Duodenal mucosa (tissue), 2 donors: ENCODE measurements around the gene CACNB4.

ENCODE experiments used
- H3K27ac ChIP-seq: one replicate; pipeline ENCODE4 v1.7.0; 2013; ENCODE audit warnings: low read depth, low read length
- H3K27me3 ChIP-seq, 2 donors: one replicate each; pipeline ENCODE4 v1.7.0; 2013; ENCODE audit warnings: low read length in 2 of 2, control low read depth in 1 of 2; ENCODE audit not compliant: insufficient read depth in 2 of 2, control insufficient read depth in 1 of 2
- H3K36me3 ChIP-seq, 2 donors: one replicate each; pipeline ENCODE4 v1.7.0; 2013; ENCODE audit warnings: low read length in 2 of 2, control low read depth in 1 of 2; ENCODE audit not compliant: insufficient read depth in 2 of 2, control insufficient read depth in 1 of 2
- H3K4me1 ChIP-seq, 2 donors: one replicate each; pipeline ENCODE4 v1.7.0; 2013; ENCODE audit warnings: low read length in 2 of 2, control low read depth in 1 of 2; ENCODE audit not compliant: insufficient read depth in 2 of 2, control insufficient read depth in 1 of 2
- H3K4me3 ChIP-seq, 2 donors: one replicate each; pipeline ENCODE4 v1.7.0; 2013; ENCODE audit warnings: low read length in 2 of 2, low read depth in 1 of 2
- H3K9ac ChIP-seq, 2 donors: one replicate each; pipeline ENCODE4 v1.7.0; 2013; ENCODE audit warnings: low read length in 2 of 2, low read depth in 1 of 2
- H3K9me3 ChIP-seq, 2 donors: one replicate each; pipeline ENCODE4 v1.7.0; 2013; ENCODE audit warnings: low read length in 2 of 2, control low read depth in 1 of 2; ENCODE audit not compliant: control insufficient read depth in 1 of 2

CACNB4 gene

DNA sequence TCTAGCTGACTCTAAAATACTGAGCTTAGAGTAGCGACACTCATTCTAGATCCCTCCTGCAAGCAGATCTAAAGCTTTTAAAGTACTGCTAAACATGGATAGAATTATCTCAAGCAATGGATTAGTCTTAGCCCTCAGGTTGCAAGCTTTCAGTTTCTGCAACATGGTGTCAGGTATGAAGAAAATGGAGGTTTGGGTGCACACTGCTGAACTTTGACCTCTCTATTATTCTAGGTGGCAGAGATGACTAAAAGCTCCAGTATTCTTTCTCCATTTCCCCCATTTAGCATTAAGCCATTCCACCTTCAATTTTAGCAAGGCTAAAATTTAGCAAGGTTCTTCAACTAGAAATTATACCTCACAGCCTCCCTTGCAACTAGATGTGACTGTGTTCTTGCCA lies 117.0 kb downstream of the CACNB4 start:
- no peaks in the 10 kb centered on the region for H3K4me1 ChIP-seq
- no peaks in the 10 kb centered on the region for H3K36me3 ChIP-seq
- H3K9ac ChIP-seq = no peak overlapping the region
- H3K27ac ChIP-seq = no peak overlapping the region
- no peak overlapping the region for H3K4me3 ChIP-seq
- H3K9me3 ChIP-seq = no peaks in the 10 kb centered on the region
- H3K27me3 ChIP-seq = no peaks in the 10 kb centered on the region

DNA sequence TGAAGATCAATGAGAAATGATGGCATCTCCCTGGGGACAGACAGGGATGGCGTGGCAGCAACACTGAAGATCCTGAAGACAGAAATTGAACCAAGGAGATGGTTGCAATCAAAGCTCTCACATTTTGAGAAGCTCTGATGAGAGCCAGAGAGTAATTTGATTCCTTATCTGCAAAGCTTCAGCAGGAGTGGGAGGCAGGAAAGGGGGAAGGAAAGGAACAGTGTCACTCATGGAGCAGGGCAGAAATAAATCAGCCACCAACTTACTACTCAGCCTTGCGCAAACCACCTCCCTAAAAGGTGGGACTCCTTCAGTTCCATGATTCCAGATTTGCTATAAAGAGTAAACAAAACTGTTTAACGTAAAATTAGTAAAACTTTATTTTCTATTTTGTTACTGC lies 119.2 kb downstream of the CACNB4 start:
- Histone ChIP-seq H3K4me3 (no peak overlapping the region), H3K9ac (no peak overlapping the region), H3K27me3 (no peaks in the 10 kb centered on the region), H3K27ac (no peak overlapping the region), H3K4me1 (peaks cover 4 to 15% of the 10 kb centered on the region in 2 donors), H3K9me3 (no peaks in the 10 kb centered on the region), H3K36me3 (no peaks in the 10 kb centered on the region)

DNA sequence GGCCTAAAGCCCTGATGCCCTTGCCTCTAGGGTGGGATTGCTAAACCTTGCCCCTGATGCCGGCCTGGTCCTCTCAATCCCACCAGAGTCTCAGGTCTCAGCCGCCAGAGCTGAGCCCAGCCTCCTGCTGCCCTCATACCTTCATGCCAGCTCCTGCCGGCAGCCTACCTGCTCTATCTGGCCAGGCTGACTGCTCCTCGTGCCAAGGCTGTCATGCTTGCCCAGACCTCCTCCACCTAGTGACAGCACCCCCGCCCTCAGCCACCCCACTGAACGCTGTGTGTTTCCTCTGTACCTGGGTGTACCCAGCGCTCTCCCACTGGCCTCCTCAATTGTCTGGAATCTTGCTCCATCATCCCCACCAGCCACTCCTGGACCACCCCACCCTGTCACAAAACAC lies 120.1 kb downstream of the CACNB4 start:
- H3K27ac ChIP-seq = no peak overlapping the region
- H3K4me1 ChIP-seq = peaks cover 4 to 15% of the 10 kb centered on the region in 2 donors
- no peak overlapping the region for H3K4me3 ChIP-seq

DNA sequence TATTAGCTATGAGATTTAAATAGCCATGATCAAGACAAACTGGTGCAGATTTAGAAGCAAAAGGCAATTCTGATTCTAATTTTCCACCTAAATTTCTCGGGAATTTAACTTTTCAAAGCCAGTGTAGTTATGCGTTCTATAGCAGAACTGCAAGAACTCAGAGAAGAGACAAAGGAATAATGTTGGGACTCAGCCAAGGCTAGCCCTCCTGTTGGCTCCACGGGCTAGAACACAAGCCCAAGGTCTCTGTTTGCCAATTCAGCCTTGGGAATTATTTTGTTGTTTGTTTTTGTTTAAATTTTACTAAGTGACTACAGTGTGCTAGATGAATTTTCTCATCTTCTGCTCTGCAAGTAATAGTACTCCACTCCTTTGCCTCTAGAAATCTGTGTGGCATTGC lies 121.2 kb downstream of the CACNB4 start:
- H3K36me3 ChIP-seq = no peaks in the 10 kb centered on the region
- H3K4me3 ChIP-seq = no peak overlapping the region
- peaks cover 4 to 15% of the 10 kb centered on the region in 2 donors for H3K4me1 ChIP-seq
- H3K9ac ChIP-seq = no peak overlapping the region
- H3K9me3 ChIP-seq = no peaks in the 10 kb centered on the region
- no peak overlapping the region for H3K27ac ChIP-seq
- no peaks in the 10 kb centered on the region for H3K27me3 ChIP-seq

More for the DNA sequence above, 120.1 kb downstream of the CACNB4 start:
- H3K36me3 ChIP-seq = no peaks in the 10 kb centered on the region
- no peaks in the 10 kb centered on the region for H3K9me3 ChIP-seq
- H3K9ac ChIP-seq = no peak overlapping the region
- no peaks in the 10 kb centered on the region for H3K27me3 ChIP-seq

DNA sequence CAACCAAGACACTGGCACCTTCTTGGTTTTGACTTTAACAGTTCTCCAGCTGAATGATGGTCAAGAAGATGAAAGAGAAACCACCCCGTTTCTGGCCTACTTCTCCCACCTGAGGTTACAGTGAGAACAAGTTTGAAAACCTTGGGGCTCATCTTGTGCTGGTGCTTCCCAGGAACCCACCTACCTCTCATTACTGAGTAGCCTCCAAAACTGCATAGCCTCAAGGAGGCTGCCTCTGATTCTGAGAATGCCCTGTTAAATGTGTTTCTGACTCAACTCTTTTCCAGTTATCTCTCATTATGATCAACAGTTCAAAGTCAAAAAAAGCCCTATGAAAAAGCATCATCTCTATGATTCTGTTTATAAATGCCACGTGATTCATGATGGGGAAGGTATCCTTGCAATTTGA lies 121.9 kb downstream of the CACNB4 start:
- Histone ChIP-seq H3K27me3 (no peaks in the 10 kb centered on the region), H3K27ac (no peak overlapping the region), H3K9ac (no peak overlapping the region), H3K36me3 (no peaks in the 10 kb centered on the region), H3K4me1 (peaks cover 4 to 15% of the 10 kb centered on the region in 2 donors), H3K9me3 (no peaks in the 10 kb centered on the region), H3K4me3 (no peak overlapping the region)

DNA sequence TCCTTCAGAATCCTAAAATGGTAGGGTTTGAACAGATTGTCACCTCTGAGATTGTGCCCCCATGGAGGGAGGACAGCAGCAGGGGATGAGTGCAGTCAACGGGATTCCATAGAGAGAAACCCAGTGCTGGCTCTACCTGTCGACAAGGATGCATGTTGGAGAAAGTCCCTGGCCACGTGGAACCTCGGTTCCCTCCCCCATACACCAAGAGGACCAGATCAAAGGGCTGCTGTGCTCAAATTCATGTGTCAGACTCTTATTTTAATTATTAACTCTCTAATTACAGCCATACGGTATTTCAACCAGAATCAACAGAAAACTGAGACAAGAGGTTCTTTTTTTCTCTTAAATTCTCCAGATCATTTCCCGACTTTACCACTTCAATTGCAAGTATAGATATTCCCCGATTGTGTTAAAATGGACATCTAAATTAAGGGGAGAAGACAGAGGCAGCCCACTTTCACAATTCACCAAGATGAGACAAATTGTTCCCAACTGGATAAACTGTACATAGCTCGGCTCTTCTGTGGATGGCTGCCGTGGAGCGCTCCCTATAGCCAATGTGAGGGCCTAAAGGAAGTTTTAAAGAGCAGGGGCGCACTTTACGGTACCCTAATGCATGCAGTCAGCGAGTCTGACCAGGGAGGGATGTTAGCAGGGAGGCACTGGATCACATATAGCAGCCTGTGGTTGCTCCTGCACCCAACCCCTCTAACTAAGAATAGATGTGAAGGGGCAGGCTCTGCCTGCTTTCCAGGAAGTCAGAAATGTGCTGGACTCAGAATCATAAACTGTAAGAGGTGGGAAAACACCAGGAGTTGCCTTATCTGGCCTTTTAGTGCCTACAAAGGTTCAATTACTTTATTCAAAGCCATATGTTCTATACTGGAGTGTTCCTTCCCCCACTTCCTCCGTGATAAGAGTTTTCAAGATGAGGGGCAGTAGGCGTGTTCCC lies 123.1 kb downstream of the CACNB4 start:
- Histone ChIP-seq H3K27me3 (no peaks in the 10 kb centered on the region), H3K4me3 (no peak overlapping the region), H3K9me3 (no peaks in the 10 kb centered on the region), H3K27ac (no peak overlapping the region), H3K36me3 (no peaks in the 10 kb centered on the region), H3K9ac (no peak overlapping the region), H3K4me1 (peaks cover 4 to 15% of the 10 kb centered on the region in 2 donors)

DNA sequence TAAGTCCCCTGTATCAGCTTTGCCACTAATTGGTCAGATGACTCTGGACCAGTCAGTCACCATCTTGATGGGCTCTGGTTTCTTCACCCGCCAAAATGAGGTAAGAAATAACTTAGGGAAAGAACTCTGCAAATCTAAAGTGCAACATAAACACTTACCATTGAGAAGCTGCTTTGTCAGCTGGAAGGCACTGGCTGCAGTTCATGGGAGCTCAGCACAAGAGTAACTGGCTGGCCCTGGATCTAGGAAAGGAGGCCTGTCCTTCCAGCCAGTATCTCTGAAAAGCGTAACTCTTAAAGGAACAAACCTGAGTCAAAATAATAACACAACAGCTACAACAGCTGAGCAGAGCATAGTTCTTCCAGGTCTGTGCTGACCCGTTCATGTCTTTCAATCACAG lies 123.9 kb downstream of the CACNB4 start:
- Histone ChIP-seq H3K27ac (no peak overlapping the region), H3K4me3 (no peak overlapping the region), H3K27me3 (no peaks in the 10 kb centered on the region), H3K36me3 (no peaks in the 10 kb centered on the region), H3K9ac (no peak overlapping the region), H3K9me3 (no peaks in the 10 kb centered on the region), H3K4me1 (peaks cover 4 to 15% of the 10 kb centered on the region in 2 donors)

DNA sequence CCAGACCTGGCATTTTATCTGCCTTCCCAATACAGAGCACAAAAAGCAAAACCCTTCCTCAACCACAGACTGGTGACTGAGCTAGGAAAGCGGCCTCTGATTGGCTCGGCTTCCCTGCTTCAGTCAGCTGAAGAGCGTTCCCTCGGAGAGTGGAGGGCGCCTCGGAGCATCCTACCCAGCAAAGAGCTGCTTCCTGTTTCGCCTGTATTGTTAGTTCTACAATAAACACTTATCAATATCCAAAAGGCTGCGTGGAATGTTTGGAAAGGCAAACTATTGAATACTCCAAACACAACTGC lies 125.0 kb downstream of the CACNB4 start:
- no peak overlapping the region for H3K27ac ChIP-seq
- H3K9ac ChIP-seq = no peak overlapping the region
- H3K9me3 ChIP-seq = no peaks in the 10 kb centered on the region
- no peaks in the 10 kb centered on the region for H3K36me3 ChIP-seq
- H3K27me3 ChIP-seq = no peaks in the 10 kb centered on the region
- no peak overlapping the region for H3K4me3 ChIP-seq
- peaks cover 4 to 15% of the 10 kb centered on the region in 2 donors for H3K4me1 ChIP-seq

DNA sequence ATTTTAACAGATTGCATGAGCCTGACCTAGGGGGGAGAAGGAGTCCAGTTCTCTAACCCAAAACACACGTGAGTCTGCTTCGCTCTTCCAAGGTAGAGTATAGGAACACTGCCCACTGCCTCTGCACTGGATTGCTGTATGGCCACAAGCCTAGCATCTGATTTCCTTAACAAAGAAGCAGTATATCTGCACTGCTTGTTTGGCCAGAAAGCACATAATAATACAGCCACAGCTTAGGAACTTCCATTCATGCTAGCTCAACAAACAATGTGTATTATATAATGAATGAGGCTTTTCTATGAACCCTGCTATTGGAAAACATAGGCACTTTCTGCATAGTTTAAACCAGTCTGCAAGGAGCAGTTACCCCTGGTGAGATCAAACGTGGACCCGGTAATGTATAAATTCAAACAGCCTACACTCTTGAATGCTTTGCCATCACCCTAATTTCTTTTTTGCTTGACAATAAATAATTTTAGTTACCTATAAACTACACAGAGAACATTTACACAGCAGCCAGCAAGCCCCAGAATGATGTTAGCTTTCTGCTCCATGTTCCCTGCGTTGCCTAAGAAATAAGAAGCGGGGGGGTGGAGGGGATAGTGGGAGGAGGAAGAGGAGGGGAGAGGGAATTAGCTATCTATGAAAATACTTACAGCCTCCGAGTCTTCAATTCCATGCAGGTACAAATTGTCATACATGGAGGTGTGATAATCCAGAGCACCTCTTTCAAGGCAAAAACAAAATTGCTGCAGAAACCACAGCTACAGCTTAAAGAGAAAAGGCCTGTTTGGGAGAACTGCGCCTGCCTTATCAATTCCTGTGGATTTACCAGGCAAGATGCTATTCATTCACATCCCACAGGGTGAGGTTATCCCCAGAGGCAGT lies 125.6 kb downstream of the CACNB4 start:
- H3K4me1 ChIP-seq = peaks cover 4 to 15% of the 10 kb centered on the region in 2 donors
- no peak overlapping the region for H3K27ac ChIP-seq
- no peaks in the 10 kb centered on the region for H3K36me3 ChIP-seq
- no peaks in the 10 kb centered on the region for H3K9me3 ChIP-seq
- H3K27me3 ChIP-seq = no peaks in the 10 kb centered on the region
- no peak overlapping the region for H3K9ac ChIP-seq
- no peak overlapping the region for H3K4me3 ChIP-seq
